HG03060 (cell line): ENCODE data around the gene SURF2.

ENCODE experiments used
- ATAC-seq: cut with Tn5 transposase; IDR thresholded peaks from one replicate; pipeline ENCODE4 v1.9.1; 2021; ENCODE audit warnings: low read depth, moderate number of reproducible peaks; ENCODE audit not compliant: unreplicated experiment

Gene SURF2

DNA sequence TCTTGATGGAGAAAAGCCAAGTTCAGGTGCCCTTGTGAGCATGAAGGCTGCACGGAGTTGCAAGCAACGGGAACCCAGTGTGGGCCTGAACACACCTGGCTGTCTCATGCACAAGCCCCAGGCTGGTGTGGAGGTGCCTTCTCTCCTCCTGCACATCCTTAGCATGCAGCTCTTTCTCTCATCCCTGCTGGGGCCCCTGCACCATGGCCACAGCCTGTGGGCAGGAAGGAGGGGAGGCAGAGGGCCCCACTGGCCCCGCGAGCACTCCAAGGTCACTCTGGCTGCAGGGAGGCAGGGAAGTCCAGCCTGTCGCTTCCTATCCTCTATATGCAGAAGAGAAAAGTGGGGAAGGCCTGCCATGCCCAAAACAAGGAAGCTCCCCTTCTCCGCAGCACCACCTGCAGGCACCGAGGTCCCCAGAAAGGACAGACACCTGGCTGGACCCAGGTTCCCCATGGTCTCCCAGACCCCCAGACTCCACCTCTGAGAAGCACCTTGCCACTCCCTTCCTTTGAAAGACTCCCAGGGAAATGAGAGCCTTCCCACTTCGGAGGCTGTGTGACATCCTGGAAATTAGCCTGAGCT, 38.4 kb downstream of the SURF2 start:
- no peak for ATAC-seq

- ATAC-seq = no peak
Measured at GRCh38 chr9:133396952-133397351, 40.6 kb downstream of the SURF2 start.

- no peak for ATAC-seq
Measured at GRCh38 chr9:133397370-133397769, 41.0 kb downstream of the SURF2 start.

DNA sequence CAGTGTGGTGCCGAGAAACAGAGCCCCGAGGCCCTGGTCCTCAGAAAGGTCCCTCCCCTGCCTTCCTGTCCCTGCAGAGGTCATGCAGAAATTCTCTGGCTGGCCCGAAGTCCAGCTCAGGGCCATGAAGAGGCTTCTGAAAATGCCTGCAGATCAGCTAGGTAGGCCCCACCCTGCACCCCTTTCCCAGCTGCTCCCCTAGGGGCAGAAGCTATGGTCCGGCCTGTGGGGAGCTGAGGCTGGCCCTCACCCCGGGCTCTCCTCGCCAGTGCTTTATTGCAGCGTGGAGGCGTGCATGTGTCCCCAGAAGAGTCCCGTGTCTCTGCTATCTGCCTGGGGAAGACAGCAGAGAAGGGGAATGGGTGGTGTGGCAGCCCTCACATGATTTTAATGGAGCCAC, 41.5 kb downstream of the SURF2 start:
- ATAC-seq = no peak

- ATAC-seq = no peak
Measured at GRCh38 chr9:133400292-133400691, 43.9 kb downstream of the SURF2 start.

GRCh38 chr9:133401588-133401987, 45.2 kb downstream of the SURF2 start:
- ATAC-seq = no peak

DNA sequence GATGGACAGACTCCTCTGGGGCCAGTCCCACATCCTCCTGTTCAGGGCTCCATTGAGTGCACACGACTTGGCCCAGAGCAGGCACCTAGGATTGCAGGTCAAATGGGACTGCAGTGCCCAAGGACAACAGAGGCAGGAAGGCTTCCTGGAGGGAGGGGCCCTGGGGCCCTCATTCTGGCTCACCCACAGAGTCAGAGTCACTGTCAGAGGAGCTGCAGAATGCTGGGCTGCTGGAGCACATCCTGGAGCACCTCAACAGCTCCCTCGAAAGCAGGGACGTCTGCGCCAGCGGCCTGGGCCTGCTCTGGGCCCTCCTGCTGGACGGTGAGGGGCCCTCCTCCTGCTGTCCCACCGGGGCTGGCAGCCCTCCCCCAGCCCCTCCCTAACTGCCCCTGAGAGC, 46.3 kb downstream of the SURF2 start:
- no peak for ATAC-seq

DNA sequence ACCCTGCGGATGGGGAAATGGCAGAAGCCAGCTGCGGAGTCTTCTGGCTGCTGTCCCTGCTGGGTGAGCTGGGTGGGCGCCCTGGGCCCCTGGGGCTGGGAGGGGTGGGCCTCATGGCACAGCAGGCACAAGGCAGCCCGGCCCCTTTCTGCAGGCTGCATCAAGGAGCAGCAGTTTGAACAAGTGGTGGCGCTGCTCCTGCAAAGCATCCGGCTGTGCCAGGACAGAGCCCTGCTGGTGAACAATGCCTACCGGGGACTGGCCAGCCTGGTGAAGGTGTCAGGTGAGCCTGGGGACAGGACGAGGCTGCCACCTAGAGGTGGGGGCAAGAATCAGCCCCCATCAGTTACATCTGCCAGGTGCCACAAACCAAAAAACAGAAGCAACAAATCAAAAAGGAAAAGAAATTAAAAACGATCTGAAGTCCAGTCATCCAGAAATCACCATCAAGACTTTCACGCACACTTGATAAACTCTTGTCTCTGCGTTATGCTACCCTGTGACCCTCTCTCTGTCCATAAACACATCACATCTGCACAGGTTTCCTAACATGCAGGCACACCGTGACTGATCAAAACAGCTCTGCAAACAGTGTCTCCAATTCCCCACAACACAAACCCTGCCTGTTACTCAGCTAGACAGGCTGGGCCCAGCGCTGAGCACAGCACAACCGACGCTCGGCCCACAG, 47.6 kb downstream of the SURF2 start:
- ATAC-seq = no peak

DNA sequence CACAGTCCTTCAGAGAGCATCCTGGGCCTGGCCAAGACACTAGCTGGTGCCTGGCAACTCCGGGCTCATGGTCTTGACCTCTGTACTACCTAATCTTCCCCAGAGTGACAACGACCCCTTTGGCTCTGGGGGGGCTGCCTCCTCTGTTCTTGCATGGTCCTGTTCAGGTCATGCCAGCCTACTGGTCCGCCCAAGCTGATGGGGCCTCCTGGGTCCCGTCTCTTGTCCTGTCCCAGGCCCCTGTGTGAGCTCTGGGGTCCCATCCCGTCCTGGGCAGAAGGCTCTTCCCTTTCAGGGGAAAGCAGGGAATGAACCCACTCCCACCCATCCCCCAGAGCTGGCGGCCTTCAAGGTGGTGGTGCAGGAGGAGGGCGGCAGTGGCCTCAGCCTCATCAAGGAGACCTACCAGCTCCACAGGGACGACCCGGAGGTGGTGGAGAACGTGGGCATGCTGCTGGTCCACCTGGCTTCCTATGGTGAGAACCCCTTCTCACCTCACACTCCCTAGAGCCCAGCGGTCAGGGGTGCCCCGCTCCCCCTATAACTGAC, 48.2 kb downstream of the SURF2 start:
- no peak for ATAC-seq

- ATAC-seq = no peak
Measured at GRCh38 chr9:133405508-133406438, 49.4 kb downstream of the SURF2 start.

- ATAC-seq = no peak
Measured at GRCh38 chr9:133406480-133407307, 50.3 kb downstream of the SURF2 start.

- no peak for ATAC-seq
Measured at GRCh38 chr9:133408042-133408441, 51.7 kb downstream of the SURF2 start.
